ENCODE data around the gene MORN3.
"Not testable (repeated sequence)": the region's sequence is repeated elsewhere in the genome, so short reads cannot be mapped to it uniquely, and the experiment has no call there.

The MORN3 gene

GRCh38 chr12:121712461-121713256 lies 43.2 kb upstream of the MORN3 start, which contains the start of gene TMEM120B:
Gene TMEM120B, plus strand, starts transcription at chr12:121712752. Its CDS starts 144 bp downstream, at chr12:121712896.
- DNase-seq (ENCODE audit: low read depth): peak; percentile 72
- peak within 1 kb of the TSS; percentile 89 for H3K4me3 ChIP-seq (replicated peaks; ENCODE audit: low read depth, low read length)
- TF ChIP-seq CTCF (IDR thresholded peaks at IDR 0.05; ENCODE audit: low read length, missing control alignments): no peak

GRCh38 chr12:121712190-121712460 lies 42.7 kb upstream of the MORN3 start:
- DNase-seq (ENCODE audit: low read depth): peak; percentile 28
- peak overlapping the region; percentile 89 for H3K4me3 ChIP-seq (replicated peaks; ENCODE audit: low read depth, low read length)
- TF ChIP-seq CTCF (IDR thresholded peaks at IDR 0.05; ENCODE audit: low read length, missing control alignments): no peak

GRCh38 chr12:121711361-121712189 lies 42.1 kb upstream of the MORN3 start:
- no peak for TF ChIP-seq CTCF (IDR thresholded peaks at IDR 0.05; ENCODE audit: low read length, missing control alignments)
- peak; percentile 33 for DNase-seq (ENCODE audit: low read depth)
- peak overlapping the region; percentile 89 for H3K4me3 ChIP-seq (replicated peaks; ENCODE audit: low read depth, low read length)

GRCh38 chr12:121709478-121709961 lies 40.1 kb upstream of the MORN3 start:
- DNase-seq (ENCODE audit: low read depth): peak; percentile 48
- TF ChIP-seq CTCF (IDR thresholded peaks at IDR 0.05; ENCODE audit: low read length, missing control alignments): no peak
- no peak overlapping the region for H3K4me3 ChIP-seq (replicated peaks; ENCODE audit: low read depth, low read length)

- not testable (repeated sequence) for DNase-seq (ENCODE audit: low read depth); H3K4me3 ChIP-seq (replicated peaks; ENCODE audit: low read depth, low read length)
These were observed 39.6 kb upstream of the MORN3 start for GRCh38 chr12:121709064-121709424.

- no peak for DNase-seq (ENCODE audit: low read depth)
- TF ChIP-seq CTCF (IDR thresholded peaks at IDR 0.05; ENCODE audit: low read length, missing control alignments): no peak
These were observed 39.0 kb upstream of the MORN3 start for GRCh38 chr12:121708313-121709063.

GRCh38 chr12:121705514-121705913 lies 36.1 kb upstream of the MORN3 start:
- DNase-seq (ENCODE audit: low read depth): no peak
- no peak for TF ChIP-seq CTCF (IDR thresholded peaks at IDR 0.05; ENCODE audit: low read length, missing control alignments)

More at GRCh38 chr12:121708313-121709063, 39.0 kb upstream of the MORN3 start:
- no peak overlapping the region for H3K4me3 ChIP-seq (replicated peaks; ENCODE audit: low read depth, low read length)

More at GRCh38 chr12:121705514-121705913, 36.1 kb upstream of the MORN3 start:
- no peak overlapping the region for H3K4me3 ChIP-seq (replicated peaks; ENCODE audit: low read depth, low read length)

Data from fibroblast of pulmonary artery (primary cell).